COLO829 (cell line): ENCODE measurements around the gene SMC1B.
"Not testable (repeated sequence)": the region's sequence is repeated elsewhere in the genome, so short reads cannot be mapped to it uniquely, and the experiment has no call there.

Experiments used
- DNase-seq: peaks from one replicate; pipeline ENCODE4 v3.0.0; 2012; ENCODE audit warnings: low spot score

SMC1B gene

DNA sequence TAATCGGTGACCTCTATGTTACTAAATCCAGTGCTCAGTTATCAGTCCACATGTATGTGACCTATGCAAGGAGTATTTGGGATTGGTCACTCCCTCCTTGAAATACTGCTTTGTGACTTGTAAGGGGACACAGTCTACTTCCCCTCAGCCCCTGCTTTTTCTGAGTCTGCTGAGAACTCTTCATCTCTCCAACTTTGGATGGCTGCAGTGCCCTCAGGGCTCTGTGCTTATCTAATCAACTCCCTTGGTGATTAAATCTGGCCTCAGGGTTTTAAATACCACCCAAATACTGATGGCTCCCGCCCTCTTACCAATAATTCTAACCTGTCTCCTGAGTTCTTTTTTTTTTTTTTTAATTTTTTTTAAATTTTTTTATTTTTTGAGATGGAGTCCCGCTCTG lies 63.5 kb downstream of the SMC1B start:
- DNase-seq, result no peak

DNA sequence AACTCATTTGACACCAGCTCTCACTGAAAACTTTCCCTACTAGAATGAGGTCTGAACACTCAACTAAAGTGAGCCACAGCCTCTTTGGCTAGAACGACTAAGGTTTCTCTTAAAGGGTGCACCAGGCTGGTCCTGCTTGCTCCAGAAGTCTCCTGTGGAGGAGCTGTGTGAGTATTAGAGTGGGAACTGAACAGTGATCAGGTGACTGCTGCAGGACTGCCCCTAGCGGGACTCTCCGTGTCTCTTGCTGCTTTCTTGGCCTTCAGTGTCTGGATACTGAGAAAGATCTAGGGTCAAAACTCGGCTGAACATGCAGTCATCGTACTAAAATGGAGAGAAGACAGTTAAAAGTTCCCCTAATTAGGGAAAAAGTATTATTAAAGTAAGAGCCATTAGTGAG lies 69.1 kb downstream of the SMC1B start:
- no peak for DNase-seq

DNA sequence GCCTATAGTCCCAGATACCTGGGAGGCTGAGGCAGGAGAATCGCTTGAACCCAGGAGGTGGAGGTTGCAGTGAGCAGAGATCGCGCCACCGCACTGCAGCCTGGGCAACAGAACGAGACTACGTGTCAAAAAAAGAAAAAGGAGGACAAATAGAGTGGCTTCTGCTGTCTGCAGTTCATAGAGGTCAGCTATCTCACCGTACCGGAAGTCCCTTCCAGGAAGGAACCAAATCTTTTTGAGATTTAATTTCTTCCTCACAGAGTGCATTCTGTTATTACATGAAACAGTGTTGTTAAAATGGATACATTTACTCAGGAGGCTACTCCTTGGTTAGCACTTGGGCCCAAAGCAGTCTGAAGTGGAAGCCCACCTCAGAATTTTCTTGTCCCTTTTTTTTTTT lies 70.3 kb downstream of the SMC1B start:
- no peak for DNase-seq

DNA sequence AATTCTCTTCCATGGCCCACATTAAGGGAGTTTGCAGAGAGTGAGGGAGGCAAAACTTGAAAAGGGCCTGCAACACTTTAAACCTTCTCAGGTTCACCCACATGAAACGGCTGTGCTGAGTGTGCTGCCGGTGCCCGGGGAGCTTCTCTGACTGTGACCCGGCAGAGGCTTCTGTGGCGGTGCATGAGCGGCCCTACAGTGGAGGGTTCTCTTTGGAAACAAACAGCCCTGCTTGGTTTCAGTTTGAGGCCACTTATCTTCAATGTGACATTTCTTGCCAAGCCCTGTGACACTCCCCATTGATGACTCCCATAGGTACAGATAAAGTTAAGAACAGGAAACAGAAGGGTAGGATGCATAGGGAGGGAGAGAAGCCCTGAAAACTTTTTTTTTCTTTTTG lies 71.9 kb downstream of the SMC1B start:
- DNase-seq, result no peak

DNA sequence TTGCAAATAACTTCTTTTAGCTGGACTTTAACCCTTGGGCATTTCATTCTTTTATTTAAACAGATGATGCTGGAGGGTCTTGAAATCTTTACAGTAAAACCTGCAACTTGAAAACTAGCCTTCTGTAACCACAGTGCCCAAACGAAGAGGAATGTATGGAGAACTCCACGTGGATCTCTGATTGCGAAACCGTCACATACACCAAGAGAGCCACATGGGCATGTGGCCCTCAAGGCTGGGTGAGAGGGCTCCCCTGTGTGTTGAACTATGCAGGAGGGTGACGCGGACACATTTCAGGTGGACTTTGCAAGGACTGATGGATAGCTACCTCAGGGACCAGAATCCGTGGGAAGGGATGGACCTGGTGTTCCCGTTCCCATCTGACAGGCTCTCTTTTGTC lies 73.1 kb downstream of the SMC1B start:
- no peak for DNase-seq

DNA sequence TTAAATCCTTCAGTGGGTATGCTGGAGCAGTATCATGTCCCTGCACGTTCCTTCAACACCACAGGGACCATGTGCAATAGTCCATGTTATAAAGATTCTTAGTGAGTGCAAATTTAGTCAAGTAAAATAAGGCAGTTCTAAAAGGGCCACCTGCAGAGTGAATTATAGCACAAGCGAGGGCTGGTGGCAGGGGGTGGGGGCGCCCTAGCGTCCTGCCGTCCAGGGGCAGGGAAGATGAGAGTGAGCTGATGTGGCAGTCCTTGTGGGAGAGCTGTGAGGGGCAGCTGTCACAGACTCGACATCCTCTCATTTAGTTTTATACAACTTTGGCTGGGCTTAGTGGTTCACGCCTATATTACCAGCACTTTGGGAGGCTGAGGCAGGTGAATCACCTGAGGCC lies 74.6 kb downstream of the SMC1B start:
- no peak for DNase-seq

DNA sequence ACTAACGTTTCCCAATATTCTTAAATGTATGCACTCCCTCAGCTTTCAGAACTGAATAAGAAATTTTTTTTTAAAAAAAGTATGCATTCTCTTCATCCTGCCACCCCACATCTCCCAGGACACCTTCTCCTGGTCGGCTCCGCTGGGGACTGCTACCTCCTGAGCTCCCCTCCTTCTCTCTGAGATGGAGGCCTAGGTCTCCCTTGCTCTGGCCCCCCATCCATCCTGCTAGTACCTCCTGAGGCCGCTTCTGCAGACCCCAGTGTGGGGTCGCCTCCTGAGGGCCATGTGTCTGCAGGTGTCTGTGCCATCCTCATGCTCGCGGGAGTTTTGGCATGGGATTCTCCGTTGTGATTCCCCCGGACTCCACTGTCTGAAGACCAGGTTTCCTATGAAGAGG lies 75.9 kb downstream of the SMC1B start:
- DNase-seq, result no peak

DNA sequence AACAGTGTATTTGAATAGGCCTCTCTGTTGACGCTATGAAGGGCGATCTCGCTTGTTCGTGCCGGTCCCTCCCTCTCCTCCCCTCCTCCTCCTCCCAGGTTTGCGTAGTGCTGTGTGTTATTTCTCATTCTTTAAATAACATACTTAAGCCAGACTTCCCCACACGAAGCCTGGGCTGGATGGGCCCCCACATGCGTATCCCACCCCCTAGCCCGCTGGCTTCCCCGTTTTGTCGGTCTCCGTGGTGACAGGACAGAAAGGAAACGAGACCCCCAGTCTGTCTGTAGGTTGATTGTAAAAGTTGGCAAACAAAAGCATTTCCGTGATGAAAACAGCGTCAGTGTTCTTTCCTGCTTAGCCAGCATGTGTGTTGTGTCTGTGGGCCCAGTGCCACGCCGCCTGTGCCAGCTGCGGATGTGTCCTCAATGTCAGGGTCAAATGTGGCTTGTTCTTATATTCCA lies 76.4 kb downstream of the SMC1B start:
- DNase-seq, result no peak

DNA sequence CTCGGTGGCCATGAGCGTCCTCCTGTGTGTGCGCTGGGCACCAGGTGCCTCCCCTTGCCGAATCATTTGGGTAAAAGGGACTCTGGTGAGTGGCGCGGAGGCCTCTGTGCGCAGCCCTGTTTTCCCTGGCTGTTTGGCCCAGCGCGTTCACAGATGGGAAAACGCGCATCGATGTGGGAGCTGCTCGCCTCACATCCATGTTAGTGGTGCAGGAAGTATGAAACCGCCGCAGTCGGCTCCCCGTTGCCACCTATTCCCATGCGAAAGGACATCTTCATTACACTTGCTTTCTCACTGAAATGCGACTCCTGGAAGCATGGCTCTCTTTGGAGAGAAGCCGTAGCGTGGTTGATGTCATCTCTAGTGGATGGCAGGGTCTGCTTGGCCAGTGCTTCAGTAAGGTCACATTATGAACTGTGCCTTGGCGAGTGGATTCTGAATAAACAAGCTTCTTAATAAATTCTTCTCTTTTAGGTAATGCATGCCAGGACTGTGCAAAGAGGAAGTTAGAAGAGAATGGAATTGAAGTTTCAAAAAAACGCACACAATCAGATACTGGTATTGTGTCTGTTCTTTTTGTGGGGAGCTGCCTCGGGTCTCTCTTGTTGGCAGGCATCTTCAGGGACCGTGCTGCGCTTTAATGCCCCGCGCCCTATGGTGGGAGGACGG lies 77.4 kb downstream of the SMC1B start:
- no peak for DNase-seq

DNA sequence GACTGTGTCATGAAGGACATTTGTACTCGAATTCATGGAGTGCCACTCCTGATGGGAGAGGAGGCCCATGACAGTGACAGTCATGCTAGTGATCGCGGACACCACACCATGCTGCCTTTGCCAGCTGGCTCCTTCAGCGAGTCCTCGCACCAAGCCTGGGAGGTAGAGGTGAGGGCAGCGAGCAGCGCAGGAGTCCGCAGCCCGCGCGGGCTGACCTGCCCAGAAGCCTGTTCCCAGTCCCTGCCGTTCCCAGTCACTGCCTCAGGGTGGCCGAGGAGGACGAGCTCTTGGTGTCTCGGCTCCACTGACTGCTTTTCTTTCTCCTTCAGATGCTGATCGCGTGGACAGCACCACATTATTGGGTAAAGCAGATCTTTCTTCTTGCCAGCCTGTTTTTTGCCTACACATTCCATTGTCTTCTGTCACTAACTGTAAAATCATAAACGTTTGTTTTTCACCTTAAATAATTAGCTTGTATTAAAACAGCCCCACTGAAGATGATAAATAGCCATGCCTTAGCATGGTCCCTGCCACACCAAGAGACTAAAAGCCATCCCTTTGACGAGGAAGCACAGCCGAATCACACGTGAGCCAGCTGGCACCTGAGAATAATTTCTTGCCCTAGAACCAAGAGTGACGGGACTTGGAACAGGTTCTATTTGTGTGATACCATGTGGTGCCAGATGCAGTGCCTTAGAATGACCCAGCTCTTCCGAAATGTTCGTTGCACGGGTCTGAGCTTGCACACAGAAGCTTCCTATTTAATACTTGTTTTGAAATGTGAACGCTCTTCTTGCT lies 78.2 kb downstream of the SMC1B start:
- DNase-seq, result no peak

DNA sequence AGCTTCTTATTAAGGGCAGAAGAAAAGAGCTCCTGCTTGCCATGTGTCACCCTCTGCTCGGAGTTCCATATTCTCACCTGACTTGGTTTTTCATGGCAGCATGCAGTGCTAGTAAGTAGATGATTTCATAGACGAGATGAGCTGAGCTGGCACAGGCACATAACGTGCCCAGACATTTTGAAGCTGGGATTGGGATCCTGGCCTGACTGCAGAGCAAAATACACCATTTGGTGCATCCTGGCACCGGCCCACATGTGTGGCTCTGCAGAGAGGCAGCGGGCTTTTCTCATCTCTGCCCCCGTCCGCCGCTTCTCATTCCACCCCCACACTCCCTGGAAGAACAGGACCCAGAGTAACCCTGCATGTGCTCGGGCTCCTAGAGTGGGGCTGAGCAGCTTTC lies 78.9 kb downstream of the SMC1B start:
- DNase-seq, result no peak

DNA sequence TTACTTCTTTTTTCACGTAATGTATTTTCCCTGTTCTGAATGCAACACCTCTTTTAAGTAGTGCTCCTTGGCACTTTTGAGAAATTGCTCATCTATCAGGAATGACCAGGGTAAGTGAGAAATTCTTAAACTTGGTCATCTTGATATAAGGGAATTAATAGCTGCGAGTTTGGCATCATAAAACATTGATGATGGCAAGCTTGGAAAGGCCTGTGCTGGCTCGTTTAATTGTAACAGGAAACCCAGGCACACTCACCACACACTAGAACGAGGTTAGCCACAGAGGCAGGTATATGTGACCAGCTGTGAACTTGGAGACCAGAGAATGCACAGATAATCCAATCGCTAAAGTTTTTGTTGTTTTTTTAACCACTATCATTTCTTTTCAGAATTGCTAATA lies 79.3 kb downstream of the SMC1B start:
- DNase-seq, result no peak

DNA sequence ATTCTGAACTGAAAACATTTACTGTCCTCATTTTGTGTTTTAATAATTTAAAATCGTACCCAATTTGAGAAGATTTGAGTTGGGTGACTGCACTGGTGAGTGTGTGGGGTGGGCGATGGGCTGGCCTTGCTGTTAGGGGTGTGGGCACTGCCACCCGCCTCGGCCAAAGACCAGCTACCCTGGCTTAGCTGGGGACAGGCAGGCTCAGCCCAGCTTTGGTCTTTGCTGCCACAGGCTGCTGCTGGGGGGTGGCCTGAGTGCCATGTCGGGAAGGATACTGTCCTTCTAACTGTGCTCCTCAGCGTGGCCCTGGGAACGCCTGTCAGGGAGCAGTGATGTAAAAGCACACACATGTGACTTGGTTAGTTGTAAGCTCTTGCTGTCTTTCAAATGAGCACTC lies 81.4 kb downstream of the SMC1B start:
- DNase-seq, result no peak

DNA sequence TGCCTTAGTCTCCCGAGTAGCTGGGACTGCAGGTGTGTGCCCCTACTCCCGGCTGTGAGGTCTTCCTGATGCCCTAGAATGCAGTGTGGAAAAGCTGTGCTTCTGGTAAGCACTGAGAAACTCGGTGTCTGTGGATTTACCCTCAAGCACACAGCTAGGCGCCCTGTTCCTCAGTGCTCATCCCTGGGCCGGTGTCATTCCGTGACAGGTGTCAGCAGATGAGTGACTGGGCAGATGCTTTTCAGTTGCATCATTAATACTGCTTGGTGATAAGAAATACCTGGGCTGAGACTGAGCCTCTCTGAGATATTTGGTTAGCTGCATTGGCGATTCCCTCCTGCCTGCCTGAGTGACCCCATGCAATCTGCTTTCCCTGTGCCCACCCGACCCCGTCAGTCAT lies 81.9 kb downstream of the SMC1B start:
- no peak for DNase-seq

DNA sequence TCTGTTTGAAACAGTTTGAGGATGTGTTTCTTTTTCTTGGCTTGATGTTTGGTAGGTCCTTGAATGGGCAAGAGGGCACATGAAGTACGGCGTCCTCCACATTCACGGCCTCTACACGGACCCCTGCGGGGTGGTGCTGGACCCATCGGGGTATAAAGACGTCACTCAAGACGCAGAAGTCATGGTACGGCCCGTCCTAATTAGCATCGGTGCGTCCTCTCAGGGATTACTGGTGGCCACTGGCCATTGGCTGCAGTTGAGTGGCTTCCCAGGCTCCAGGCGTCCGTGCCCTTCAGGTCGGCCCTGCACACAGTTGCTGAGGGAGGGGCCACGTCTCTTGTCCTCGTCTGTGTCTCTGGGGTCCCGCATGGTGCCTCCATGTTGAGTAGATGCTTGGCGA lies 82.9 kb downstream of the SMC1B start:
- DNase-seq, result no peak

DNA sequence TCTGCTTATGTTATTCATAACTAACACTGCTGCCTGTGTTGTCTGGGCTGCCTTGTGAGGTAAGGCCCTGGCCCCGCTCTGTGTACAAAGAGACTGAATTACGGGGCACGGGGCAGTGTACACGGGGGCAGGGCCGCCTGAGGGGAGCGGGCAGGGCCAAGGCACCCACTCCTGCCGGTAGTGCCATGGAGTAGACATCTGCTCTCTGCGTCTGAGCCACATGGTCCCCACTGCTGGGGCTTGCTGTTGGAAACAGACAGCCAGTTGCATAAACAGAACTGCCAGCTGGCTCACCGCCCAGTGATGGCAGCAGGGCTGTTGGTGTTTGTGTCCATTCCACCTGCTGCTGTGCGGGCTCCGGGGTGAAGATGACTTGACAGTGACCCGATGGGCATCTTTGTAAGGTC lies 83.9 kb downstream of the SMC1B start:
- DNase-seq, result peak; percentile 57

DNA sequence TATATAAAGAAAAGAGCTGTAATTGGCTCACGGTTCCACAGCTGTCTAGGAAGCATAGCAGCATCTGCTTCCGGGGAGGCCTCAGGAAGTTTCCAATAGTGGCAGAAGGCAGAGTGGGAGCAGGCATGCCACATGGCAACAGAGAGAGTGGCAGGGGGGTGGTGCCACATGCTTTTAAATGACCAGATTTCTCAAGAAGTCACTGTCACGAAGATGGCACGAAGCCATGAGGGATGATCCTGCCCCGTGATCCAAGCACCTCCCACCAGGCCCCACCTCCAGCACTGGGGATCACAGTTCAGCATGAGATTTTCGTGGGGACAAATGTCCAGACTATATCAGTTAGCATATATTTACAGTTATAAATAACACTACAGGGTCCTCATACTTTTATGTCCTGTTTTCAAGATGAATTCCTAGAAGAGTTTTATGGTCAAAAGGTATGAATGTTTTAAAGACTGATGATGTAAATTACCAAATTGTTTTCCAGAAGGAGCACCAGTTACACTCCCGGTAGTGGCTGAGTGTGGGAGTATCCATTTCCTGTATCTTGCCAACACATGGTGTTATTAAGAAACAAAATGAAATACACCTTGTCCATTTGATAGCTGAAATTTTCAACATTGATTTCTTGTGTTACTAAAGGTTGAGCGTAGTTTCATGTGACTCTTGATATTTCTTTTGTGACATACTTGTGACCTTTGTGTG lies 84.4 kb downstream of the SMC1B start:
- DNase-seq, result no peak

DNA sequence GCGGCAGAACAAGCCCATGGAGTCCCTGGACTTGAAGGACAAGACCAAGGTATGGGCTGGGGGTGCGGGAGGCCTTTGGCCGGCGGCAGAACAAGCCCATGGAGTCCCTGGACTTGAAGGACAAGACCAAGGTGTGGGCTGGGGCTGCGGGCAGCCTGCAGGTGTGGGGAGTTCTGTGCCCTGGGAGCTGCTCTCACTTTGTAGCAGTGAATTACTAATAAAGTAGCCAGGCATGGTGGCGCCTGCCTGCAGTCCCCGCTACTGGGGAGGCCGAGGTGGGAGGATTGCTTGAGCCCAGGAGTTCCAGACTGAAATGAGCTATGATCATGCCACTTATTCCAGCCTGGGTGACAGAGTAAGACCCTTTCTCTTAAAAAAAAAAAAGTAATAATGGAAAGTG lies 85.1 kb downstream of the SMC1B start:
- not testable (repeated sequence) for DNase-seq

DNA sequence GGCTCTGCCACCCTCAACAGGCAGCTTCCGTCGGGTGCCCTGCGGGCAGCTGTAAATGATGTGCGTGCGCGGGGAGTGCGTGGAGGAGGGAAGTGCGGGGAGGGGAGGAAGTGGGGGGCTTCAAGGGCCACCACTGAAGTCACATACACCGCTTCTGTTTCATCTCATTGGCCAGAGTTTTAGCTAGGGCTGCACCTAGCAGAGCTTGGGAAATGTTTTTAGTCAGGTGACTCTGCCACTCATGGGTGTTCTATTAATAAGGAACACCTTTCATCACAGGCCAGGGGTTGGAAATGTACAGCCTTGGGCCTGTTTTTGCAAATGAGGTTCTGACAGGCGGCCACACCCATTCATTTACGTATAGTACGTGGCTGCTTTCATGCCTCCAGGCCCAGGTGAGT lies 89.1 kb downstream of the SMC1B start:
- no peak for DNase-seq

DNA sequence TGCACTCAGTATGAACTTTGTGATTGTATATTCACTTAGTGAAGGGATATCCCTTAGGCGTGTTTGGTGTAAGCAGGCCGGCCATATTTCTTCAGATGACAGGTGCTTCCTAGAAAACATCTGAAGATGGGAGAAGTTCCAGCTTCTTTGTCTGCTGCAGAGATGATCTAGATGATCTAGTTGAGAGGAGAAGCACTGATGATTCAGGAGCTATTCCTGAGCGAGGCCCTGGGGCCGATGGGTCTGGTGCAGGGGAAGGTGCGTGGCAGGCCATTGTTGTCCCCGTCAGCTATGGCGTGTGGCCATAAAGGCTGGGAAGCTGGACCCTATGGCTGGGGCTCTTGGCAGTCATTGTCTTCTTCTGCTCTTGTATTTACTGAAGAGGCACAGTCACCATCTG lies 89.7 kb downstream of the SMC1B start:
- no peak for DNase-seq

DNA sequence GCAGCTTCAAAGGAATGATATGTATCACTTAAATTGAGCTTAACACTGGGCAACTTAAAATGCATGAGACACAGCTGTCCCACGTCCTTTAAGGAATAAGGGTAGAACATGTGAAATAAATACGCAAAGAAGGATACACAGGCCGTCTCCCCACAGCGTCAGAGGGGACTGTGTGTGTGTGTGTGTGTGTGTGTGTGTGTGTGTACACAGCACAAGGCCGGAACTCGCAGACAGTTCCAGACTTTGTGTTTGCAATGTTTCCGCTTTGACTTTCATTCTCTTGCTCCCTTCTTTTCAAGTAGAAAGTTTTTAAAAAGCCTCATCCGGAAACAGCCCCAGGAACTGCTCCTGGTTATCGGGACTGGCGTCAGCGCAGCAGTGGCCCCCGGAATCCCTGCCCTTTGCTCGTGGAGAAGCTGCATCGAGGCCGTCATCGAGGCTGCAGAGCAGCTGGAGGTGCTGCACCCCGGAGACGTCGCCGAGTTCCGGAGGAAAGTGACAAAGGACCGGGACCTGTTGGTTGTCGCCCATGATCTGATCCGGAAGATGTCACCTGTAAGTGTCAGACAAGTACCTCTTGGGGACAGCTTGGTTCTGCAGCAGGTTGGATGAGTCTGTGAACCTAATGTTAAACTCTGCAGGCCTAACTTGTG lies 90.4 kb downstream of the SMC1B start:
- DNase-seq, result no peak

DNA sequence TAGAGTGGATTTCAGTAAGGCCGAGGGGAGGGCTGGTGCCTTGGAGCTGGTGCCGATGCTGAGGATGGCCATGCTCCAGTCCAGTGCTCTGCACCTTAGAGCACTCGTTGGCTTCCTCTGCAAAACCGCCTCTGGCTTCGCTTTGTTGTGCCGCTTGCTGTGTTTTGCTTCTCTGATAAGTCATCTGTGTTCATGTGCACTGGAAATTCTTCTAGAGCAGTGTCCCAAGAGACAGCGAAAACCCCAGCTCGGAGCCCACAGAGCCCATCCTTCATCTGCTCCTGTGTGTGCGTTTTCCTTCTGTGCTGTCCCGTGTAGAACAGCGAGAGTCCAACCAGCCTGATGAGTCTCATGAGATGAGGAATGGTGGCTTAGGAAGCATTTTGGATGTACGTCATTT lies 91.6 kb downstream of the SMC1B start:
- no peak for DNase-seq
